Parathyroid adenoma (tissue), 2 donors: Measurements from ENCODE around the gene DCLRE1B.

Experiments used
- H2AFZ ChIP-seq: fragments of 300-600 bp; sonication (generic); one replicate; pipeline ENCODE4 v1.7.0; 2017; ENCODE audit warnings: antibody characterized with exemption, mild to moderate bottlenecking
- H3K27ac ChIP-seq: fragments of 300-600 bp; sonication (generic); one replicate; pipeline ENCODE4 v1.7.0; 2017
- H3K27me3 ChIP-seq: fragments of 300-600 bp; sonication (generic); one replicate; pipeline ENCODE4 v1.7.0; 2017; ENCODE audit warnings: low read length; ENCODE audit not compliant: control insufficient read depth, insufficient read depth
- H3K36me3 ChIP-seq: fragments of 300-600 bp; sonication (generic); one replicate; pipeline ENCODE4 v1.7.0; 2017; ENCODE audit warnings: low read length; ENCODE audit not compliant: control insufficient read depth, insufficient read depth
- H3K4me1 ChIP-seq: fragments of 300-600 bp; sonication (generic); one replicate; pipeline ENCODE4 v1.7.0; 2017; ENCODE audit warnings: control low read depth
- H3K4me2 ChIP-seq: fragments of 300-600 bp; sonication (generic); one replicate; pipeline ENCODE4 v1.7.0; 2017; ENCODE audit warnings: low read length
- H3K4me3 ChIP-seq: fragments of 300-600 bp; sonication (generic); one replicate; pipeline ENCODE4 v1.7.0; 2017; ENCODE audit warnings: low read depth, low read length
- H3K79me2 ChIP-seq: fragments of 300-600 bp; sonication (generic); one replicate; pipeline ENCODE4 v1.7.0; 2017; ENCODE audit warnings: control low read depth
- H3K9ac ChIP-seq: fragments of 300-600 bp; sonication (generic); one replicate; pipeline ENCODE4 v1.7.0; 2017; ENCODE audit warnings: mild to moderate bottlenecking
- H3K9me3 ChIP-seq: fragments of 300-600 bp; sonication (generic); one replicate; pipeline ENCODE4 v1.7.0; 2017; ENCODE audit warnings: low read length; ENCODE audit not compliant: control insufficient read depth
- TF ChIP-seq, protein P1 (sequence below): fragments of 300-600 bp; sonication (generic); IDR thresholded peaks from one replicate; pipeline ENCODE4 v1.7.0; 2017; ENCODE audit warnings: antibody characterized with exemption, mild to moderate bottlenecking
- donor health status: primary hyperparathyroidism.

Gene DCLRE1B

DNA sequence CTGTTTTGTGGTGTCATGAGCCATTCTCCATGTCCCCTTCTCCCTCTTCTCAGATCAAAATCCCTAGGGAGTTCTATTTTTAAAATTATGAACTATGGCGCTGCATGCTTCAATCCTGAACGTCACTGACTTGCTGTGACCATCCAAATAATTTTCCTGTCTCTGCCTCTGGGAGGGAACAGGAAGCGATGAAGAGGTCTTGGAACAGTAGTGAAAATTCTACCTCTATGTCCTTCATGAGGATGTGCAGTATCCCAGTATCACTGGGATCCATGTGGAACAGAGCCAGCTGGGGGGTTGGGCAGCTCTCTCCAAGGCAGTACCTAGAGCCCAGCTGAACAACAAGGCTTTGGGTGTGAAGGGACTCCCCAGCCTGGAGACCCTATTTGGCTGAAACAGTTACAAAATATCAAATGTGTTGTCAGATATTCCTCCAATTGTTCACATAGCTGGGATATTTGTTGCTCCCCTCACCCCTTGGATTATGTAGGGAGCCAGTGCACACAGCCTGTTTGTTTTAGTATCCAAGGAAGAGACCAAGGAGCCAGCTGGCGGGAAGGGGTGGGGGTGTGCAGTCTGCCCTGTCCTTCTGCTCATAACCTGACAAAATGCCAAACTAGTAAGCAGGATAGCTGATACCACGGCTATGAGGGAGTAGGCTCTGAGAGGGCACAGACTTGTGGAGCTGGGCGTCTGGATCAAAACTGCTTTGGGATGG is 7.6 kb downstream of the DCLRE1B start:
- TF ChIP-seq, protein P1, sequence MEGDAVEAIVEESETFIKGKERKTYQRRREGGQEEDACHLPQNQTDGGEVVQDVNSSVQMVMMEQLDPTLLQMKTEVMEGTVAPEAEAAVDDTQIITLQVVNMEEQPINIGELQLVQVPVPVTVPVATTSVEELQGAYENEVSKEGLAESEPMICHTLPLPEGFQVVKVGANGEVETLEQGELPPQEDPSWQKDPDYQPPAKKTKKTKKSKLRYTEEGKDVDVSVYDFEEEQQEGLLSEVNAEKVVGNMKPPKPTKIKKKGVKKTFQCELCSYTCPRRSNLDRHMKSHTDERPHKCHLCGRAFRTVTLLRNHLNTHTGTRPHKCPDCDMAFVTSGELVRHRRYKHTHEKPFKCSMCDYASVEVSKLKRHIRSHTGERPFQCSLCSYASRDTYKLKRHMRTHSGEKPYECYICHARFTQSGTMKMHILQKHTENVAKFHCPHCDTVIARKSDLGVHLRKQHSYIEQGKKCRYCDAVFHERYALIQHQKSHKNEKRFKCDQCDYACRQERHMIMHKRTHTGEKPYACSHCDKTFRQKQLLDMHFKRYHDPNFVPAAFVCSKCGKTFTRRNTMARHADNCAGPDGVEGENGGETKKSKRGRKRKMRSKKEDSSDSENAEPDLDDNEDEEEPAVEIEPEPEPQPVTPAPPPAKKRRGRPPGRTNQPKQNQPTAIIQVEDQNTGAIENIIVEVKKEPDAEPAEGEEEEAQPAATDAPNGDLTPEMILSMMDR, result no peak
- no peaks in the 10 kb centered on the region for H3K4me1 ChIP-seq
- H3K9ac ChIP-seq, result no peak overlapping the region
- H2AFZ ChIP-seq, result peak overlapping the region; percentile 17
- no peaks in the 10 kb centered on the region for H3K27me3 ChIP-seq
- no peaks in the 10 kb centered on the region for H3K9me3 ChIP-seq
- H3K27ac ChIP-seq, result peak overlapping the region; percentile 53
- no peaks in the 10 kb centered on the region for H3K79me2 ChIP-seq
- H3K36me3 ChIP-seq, result no peaks in the 10 kb centered on the region
- H3K4me3 ChIP-seq, result no peak overlapping the region
- H3K4me2 ChIP-seq, result no peak overlapping the region

DNA sequence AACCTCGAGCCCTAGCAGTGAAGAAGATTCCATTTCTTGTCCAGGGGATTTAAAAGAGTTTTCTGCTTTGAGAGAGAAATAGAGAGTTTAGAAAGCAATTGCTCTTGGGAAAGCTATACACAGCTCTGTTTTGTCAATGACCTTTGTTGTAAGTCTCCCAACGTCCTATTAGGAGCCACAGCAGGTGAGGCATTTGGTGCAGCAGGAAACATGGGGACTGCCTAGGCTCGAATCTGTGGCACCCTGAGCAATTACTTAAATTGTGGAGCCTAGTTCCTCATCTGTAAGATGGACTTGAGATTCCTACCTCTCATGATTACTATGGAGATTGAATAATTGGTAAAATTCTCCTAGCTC is 8.2 kb downstream of the DCLRE1B start:
- no peak overlapping the region for H3K9ac ChIP-seq
- H3K27me3 ChIP-seq, result no peaks in the 10 kb centered on the region
- no peak overlapping the region for H3K4me2 ChIP-seq
- TF ChIP-seq, protein P1, result no peak
- H3K4me3 ChIP-seq, result no peak overlapping the region
- H3K36me3 ChIP-seq, result no peaks in the 10 kb centered on the region
- no peaks in the 10 kb centered on the region for H3K4me1 ChIP-seq
- no peaks in the 10 kb centered on the region for H3K9me3 ChIP-seq
- H3K27ac ChIP-seq, result peak overlapping the region; percentile 53
- no peak overlapping the region for H2AFZ ChIP-seq
- no peaks in the 10 kb centered on the region for H3K79me2 ChIP-seq

DNA sequence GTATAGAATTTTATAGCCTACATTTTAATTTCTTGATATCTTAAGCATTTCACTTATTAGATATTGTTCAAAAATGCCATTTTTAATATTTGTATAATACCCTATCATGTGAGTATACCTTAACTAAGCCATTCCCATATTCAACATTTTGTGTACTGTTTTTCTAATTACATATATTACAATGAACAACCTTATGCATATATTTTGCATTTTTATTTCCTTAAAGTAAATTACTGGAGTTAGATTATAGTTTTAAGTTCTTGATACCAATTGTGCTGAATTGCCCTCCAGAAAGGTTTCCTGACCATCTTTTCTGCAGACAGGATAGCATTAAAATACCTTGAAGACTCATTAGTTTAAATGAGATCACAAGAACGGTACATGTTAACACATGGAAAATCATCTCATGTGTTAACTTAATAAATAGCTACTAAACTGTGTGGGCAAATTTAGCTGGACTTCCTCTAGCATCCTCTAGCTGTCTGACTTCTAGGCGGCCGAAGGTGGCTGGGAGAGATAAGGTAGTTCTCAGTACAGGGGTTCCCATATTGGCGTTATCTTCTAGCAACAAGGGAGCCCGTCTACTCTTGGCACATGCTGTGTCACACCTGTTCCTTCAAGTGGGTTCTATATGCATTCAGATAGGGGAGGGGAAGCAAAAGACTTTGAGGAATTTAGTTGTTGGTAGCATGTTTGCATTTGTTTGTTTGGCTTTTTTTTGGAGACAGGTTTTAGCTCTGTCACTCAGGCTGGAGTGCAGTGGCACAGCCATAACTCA is 8.9 kb downstream of the DCLRE1B start:
- no peaks in the 10 kb centered on the region for H3K36me3 ChIP-seq
- H3K4me2 ChIP-seq, result no peak overlapping the region
- H3K9ac ChIP-seq, result no peak overlapping the region
- H3K27me3 ChIP-seq, result no peaks in the 10 kb centered on the region
- H3K4me1 ChIP-seq, result no peaks in the 10 kb centered on the region
- H3K9me3 ChIP-seq, result no peaks in the 10 kb centered on the region
- no peak overlapping the region for H2AFZ ChIP-seq
- H3K4me3 ChIP-seq, result no peak overlapping the region
- TF ChIP-seq, protein P1, result no peak
- no peak overlapping the region for H3K27ac ChIP-seq
- H3K79me2 ChIP-seq, result no peaks in the 10 kb centered on the region

DNA sequence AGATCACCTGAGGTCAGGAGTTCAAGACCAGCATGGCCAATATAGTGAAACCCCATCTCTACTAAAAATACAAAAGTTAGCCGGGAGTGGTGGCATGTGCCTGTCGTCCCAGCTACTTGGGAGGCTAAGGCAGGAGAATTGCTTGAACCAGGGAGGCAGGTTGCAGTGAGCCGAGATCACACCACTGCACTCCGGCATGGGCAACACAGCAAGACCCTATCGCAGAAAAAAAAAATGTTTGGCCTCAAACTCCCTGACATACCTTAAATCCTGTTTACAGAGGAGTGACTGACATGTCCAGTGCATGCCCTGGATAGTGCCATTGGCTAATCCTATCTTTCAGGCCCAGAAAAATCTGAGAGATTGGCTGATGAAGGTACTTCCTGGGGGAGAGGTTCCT is 11.8 kb downstream of the DCLRE1B start:
- no peaks in the 10 kb centered on the region for H3K27me3 ChIP-seq
- no peaks in the 10 kb centered on the region for H3K4me1 ChIP-seq
- H3K4me3 ChIP-seq, result no peak overlapping the region
- no peak overlapping the region for H3K27ac ChIP-seq
- H3K9ac ChIP-seq, result no peak overlapping the region
- TF ChIP-seq, protein P1, result no peak
- H3K9me3 ChIP-seq, result no peaks in the 10 kb centered on the region
- no peaks in the 10 kb centered on the region for H3K36me3 ChIP-seq
- H2AFZ ChIP-seq, result no peak overlapping the region
- no peaks in the 10 kb centered on the region for H3K79me2 ChIP-seq
- H3K4me2 ChIP-seq, result no peak overlapping the region
